LNCaP clone FGC (cell line): ENCODE results near the gene MIER3.

Experiments used
- DNase-seq: peaks from one replicate; pipeline ENCODE4 v3.0.0-alpha.2; 2011; ENCODE audit warnings: low read depth
- H3K4me3 ChIP-seq: 2 replicates; pipeline ENCODE4 v1.5.1; 2011; ENCODE audit warnings: mild to moderate bottlenecking, low read depth, low read length, control low read depth
- TF ChIP-seq, protein P1 (sequence below): IDR thresholded peaks from 2 replicates; pipeline ENCODE4 v1.5.1; 2012; ENCODE audit warnings: mild to moderate bottlenecking; ENCODE audit not compliant: control insufficient read depth, insufficient read depth; ENCODE audit errors: extremely low read depth

MIER3 gene

DNA sequence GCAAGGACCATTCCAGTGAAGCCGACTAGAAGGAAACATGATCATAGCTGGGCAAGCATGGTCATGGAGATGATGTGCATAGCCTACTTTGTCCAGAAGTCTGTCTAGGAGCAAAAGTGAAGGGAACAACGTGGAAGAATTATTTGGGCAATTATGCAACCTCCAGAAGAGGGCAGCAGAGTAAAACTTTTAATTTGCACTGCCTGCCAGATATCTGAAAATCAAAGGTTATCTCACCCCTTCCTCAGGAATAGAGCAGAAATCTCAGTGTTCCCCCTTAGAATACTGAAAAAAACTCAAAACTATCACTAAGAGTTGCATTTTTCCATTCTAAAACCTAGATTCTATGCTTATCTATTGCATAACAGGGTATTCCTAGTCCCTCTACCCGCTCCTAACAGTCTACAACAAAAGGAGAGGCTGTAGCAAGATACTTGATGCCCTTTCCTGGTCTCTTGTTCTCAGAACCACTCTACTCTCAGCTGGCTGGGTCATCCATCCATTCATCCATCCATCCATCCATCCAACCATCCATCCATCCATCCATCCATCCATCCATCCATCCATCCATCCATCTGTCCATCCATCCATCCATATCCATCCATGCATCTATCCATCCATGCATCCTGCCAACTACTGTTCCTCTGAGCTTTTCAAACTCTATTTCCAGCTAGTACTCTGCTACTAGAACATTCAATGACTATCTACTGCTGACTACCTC, 50.9 kb downstream of the MIER3 start:
- H3K4me3 ChIP-seq = no peak overlapping the region
- no peak for DNase-seq
- TF ChIP-seq, protein P1, sequence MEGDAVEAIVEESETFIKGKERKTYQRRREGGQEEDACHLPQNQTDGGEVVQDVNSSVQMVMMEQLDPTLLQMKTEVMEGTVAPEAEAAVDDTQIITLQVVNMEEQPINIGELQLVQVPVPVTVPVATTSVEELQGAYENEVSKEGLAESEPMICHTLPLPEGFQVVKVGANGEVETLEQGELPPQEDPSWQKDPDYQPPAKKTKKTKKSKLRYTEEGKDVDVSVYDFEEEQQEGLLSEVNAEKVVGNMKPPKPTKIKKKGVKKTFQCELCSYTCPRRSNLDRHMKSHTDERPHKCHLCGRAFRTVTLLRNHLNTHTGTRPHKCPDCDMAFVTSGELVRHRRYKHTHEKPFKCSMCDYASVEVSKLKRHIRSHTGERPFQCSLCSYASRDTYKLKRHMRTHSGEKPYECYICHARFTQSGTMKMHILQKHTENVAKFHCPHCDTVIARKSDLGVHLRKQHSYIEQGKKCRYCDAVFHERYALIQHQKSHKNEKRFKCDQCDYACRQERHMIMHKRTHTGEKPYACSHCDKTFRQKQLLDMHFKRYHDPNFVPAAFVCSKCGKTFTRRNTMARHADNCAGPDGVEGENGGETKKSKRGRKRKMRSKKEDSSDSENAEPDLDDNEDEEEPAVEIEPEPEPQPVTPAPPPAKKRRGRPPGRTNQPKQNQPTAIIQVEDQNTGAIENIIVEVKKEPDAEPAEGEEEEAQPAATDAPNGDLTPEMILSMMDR = peak; percentile 73

DNA sequence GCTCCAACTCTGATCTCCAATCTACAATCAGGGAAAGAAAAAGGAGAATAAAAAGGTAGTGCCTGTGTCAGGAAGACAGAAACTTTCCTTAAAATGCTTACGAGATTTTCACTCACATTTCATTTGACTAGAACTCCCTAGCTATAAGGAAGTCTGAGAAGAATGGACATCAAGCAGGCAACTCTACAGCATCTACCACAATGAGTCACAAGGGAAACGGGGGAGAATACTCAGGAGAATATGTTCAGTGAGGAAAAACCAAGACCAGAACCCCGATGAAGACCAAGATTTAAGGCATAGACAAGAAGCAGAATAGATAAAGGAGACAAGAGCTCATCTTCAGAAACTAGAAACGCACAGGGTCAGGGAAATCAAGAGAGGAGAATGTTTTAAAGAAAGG, 51.5 kb downstream of the MIER3 start:
- no peak overlapping the region for H3K4me3 ChIP-seq
- DNase-seq = no peak
- TF ChIP-seq, protein P1 = no peak

DNA sequence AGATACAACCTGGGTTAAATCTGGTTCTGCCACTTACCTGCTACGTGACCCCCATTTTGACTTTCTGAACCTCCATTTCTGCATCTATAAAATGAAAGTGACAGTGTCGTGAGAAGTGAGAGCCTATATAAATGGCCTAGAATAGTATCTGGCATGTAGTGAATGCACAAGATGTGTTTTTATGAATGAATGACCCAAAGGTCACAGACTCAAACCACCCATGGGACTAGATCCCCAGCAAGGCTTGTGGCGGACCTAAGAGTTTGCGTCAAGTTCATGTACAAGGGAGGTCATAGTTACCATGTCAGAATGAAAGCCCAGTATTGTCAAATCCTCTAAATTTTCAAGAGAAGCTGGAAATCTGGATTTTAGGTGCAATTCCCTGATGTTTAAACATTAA, 53.7 kb downstream of the MIER3 start:
- TF ChIP-seq, protein P1 = no peak
- H3K4me3 ChIP-seq = no peak overlapping the region
- no peak for DNase-seq

DNA sequence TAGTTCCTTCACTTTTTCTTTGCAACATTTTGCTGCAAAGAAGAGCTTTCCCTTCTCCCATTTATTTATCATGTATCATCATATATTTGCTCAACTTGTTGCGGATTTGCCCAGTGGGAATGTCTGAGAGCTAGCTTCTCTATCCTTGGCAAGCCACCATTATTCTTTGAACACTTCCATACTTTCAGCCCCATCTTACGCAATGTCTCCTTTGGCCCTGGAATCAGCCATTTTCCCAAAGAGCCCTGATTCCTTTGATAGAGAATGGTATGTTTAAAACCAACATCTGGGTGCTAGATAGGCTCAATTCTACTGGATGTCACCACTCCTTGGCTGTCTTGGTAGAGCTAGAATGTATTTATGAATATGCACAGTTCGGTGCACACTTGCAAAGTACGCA, 55.2 kb downstream of the MIER3 start:
- TF ChIP-seq, protein P1 = no peak
- H3K4me3 ChIP-seq = no peak overlapping the region
- DNase-seq = no peak

DNA sequence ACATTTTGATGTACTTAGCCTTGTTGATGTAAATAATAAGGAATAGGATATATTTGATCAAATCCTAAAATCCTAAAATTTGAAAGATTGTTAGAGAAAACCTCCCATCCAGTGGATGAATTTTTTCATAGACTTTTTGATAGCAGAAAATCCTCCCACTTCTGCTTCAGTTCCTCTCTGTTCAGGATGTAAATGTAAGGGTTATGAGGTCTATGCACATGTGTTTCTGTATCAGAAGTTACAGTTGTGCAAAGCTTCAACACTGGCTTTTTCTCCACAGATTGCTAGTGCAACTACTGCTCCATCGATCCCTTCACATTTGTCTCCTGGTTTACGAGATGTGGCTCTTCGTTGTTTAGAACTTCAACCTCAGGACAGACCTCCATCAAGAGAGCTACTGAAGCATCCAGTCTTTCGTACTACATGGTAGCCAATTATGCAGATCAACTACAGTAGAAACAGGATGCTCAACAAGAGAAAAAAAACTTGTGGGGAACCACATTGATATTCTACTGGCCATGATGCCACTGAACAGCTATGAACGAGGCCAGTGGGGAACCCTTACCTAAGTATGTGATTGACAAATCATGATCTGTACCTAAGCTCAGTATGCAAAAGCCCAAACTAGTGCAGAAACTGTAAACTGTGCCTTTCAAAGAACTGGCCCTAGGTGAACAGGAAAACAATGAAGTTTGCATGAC, 58.5 kb downstream of the MIER3 start:
- no peak for DNase-seq
- H3K4me3 ChIP-seq = no peak overlapping the region
- TF ChIP-seq, protein P1 = no peak

DNA sequence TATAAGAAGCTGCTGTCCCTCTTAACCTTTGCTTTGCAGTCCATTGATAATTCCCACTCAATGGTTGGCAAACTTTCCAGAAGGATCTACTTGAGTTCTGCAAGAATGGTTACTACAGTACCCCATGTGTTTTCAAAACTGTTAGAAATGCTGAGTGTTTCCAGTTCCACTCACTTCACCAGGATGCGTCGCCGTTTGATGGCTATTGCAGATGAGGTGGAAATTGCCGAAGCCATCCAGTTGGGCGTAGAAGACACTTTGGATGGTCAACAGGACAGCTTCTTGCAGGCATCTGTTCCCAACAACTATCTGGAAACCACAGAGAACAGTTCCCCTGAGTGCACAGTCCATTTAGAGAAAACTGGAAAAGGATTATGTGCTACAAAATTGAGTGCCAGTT, 70.4 kb downstream of the MIER3 start:
- TF ChIP-seq, protein P1 = no peak

More for the DNA sequence above, 70.4 kb downstream of the MIER3 start:
- no peak overlapping the region for H3K4me3 ChIP-seq
- DNase-seq = no peak
